GM23248 (cell line): ENCODE results near the gene TSPOAP1. TPM values are rescaled to one million over a fixed set of nuclear protein-coding genes. Genes with fewer than 3 reads are reported as not detected.

Experiments
- DNase-seq: peaks from one replicate; pipeline ENCODE4 v3.0.0-alpha.2; 2015
- H2AFZ ChIP-seq: fragments of 200-600 bp; sonication (generic); 2 replicates; pipeline ENCODE4 v1.6.1; 2016; ENCODE audit warnings: antibody characterized with exemption
- H3F3A ChIP-seq: fragments of 200-600 bp; sonication (generic); 2 replicates; pipeline ENCODE4 v1.6.1; 2016; ENCODE audit warnings: mild to moderate bottlenecking, antibody characterized with exemption, mixed run types; ENCODE audit not compliant: insufficient read depth
- H3K27ac ChIP-seq: fragments of 200-600 bp; sonication (generic); 2 replicates; pipeline ENCODE4 v1.5.1; 2016; ENCODE audit warnings: mild to moderate bottlenecking
- H3K27me3 ChIP-seq: fragments of 200-600 bp; sonication (generic); replicated peaks from 2 replicates; pipeline ENCODE4 v1.6.1; 2016; ENCODE audit warnings: mild to moderate bottlenecking; ENCODE audit not compliant: insufficient read depth
- H3K36me3 ChIP-seq: fragments of 200-600 bp; sonication (generic); 2 replicates; pipeline ENCODE4 v1.6.1; 2016; ENCODE audit warnings: low read depth, mild to moderate bottlenecking
- H3K4me1 ChIP-seq: fragments of 200-600 bp; sonication (generic); 2 replicates; pipeline ENCODE4 v1.6.1; 2016; ENCODE audit warnings: mild to moderate bottlenecking; ENCODE audit not compliant: insufficient read depth
- H3K4me2 ChIP-seq: fragments of 200-600 bp; sonication (generic); one replicate; pipeline ENCODE4 v1.6.1; 2016; ENCODE audit warnings: mild to moderate bottlenecking; ENCODE audit not compliant: unreplicated experiment
- H3K4me3 ChIP-seq: fragments of 200-600 bp; sonication (generic); 2 replicates; pipeline ENCODE4 v1.5.1; 2016; ENCODE audit warnings: mild to moderate bottlenecking
- H3K79me2 ChIP-seq: fragments of 200-600 bp; sonication (generic); 2 replicates; pipeline ENCODE4 v1.6.1; 2016; ENCODE audit warnings: mild to moderate bottlenecking; ENCODE audit not compliant: insufficient read depth
- H3K9ac ChIP-seq: fragments of 200-600 bp; sonication (generic); 2 replicates; pipeline ENCODE4 v1.6.1; 2016; ENCODE audit warnings: mild to moderate bottlenecking
- H3K9me2 ChIP-seq: fragments of 200-600 bp; sonication (generic); 2 replicates; pipeline ENCODE4 v1.6.1; 2016; ENCODE audit warnings: mixed run types, mild to moderate bottlenecking, moderate library complexity; ENCODE audit not compliant: insufficient read depth
- H3K9me3 ChIP-seq: fragments of 200-600 bp; sonication (generic); one replicate; pipeline ENCODE4 v1.6.1; 2017; ENCODE audit warnings: low read depth
- H4K20me1 ChIP-seq: fragments of 200-600 bp; sonication (generic); 2 replicates; pipeline ENCODE4 v1.6.0; 2016; ENCODE audit not compliant: insufficient read depth
- EZH2 ChIP-seq: fragments of 200-600 bp; sonication (generic); IDR thresholded peaks from 2 replicates; pipeline ENCODE4 v1.6.1; 2018; ENCODE audit warnings: antibody characterized with exemption, mild to moderate bottlenecking; ENCODE audit not compliant: insufficient read depth, poor library complexity, severe bottlenecking
- EZH2phosphoT487 ChIP-seq: fragments of 200-600 bp; sonication (generic); IDR thresholded peaks from 2 replicates; pipeline ENCODE4 v1.6.1; 2018; ENCODE audit warnings: antibody characterized with exemption, moderate library complexity, mild to moderate bottlenecking, low read depth; ENCODE audit not compliant: insufficient read depth
- WGBS, 2 experiments: methylation state at CpG; one replicate each; pipeline ENCODE4 v1.1.6; 2015 to 2017; ENCODE audit warnings: low lambda C conversion rate in 2 of 2, low coverage in 1 of 2; ENCODE audit errors: missing lambda C conversion rate in 2 of 2; 5-methylcytosine and 5-hydroxymethylcytosine counted together
- in situ Hi-C: fragments of 300-500 bp; cut with MboI; formaldehyde crosslinking; loops from 2 replicates; pipeline ENCODE4 v1.15.0; 2020
- polyA plus RNA-seq: library from polyadenylated mRNA; unstranded; fragments of >200 nt; fragmentation: Nextera tagmentation; extraction: Ambion mirVana; gene quantifications from 2 replicates; pipeline ENCODE4 v1.2.1, GENCODE V29; 2016
- total RNA-seq: library from RNA; depleted of rRNA; stranded (reverse); fragments of >200 nt; shearing (Covaris generic); gene quantifications from 2 replicates; pipeline ENCODE4 v1.2.3, GENCODE V29; 2014

The TSPOAP1 gene
- total and polyA plus RNA-seq, 2 experiments from 2014 or later, result 0.76 to 1.0 TPM

GRCh38 chr17:58284613-58285421 is 43.8 kb downstream of the TSPOAP1 start:
- 18 to 27% methylated on average over 5 to 6 of the region's 6 CpGs for WGBS, 2 experiments
- in situ Hi-C loops, result no loop called here
- peaks cover 7% of the 10 kb centered on the region for H3K27me3 ChIP-seq
- no peaks in the 10 kb centered on the region for H4K20me1 ChIP-seq
- H3K4me3 ChIP-seq, result no peak overlapping the region
- H2AFZ ChIP-seq, result no peak overlapping the region; the same call in 1 of the 2 replicates
- no peaks in the 10 kb centered on the region for H3K36me3 ChIP-seq
- H3K4me2 ChIP-seq, result no peak overlapping the region
- no peak overlapping the region for H3K9ac ChIP-seq
- H3K4me1 ChIP-seq, result no peaks in the 10 kb centered on the region
- TF ChIP-seq EZH2phosphoT487, result no peak
- no peak for TF ChIP-seq EZH2
- no peaks in the 10 kb centered on the region for H3K9me2 ChIP-seq
- no peaks in the 10 kb centered on the region for H3K9me3 ChIP-seq
- no peaks in the 10 kb centered on the region for H3K79me2 ChIP-seq
- DNase-seq, result no peak
- no peak overlapping the region for H3K27ac ChIP-seq
- no peaks in the 10 kb centered on the region for H3F3A ChIP-seq

GRCh38 chr17:58283674-58284612 is 44.7 kb downstream of the TSPOAP1 start:
- H4K20me1 ChIP-seq, result no peaks in the 10 kb centered on the region
- no peaks in the 10 kb centered on the region for H3K4me1 ChIP-seq
- no peaks in the 10 kb centered on the region for H3K79me2 ChIP-seq
- H3K36me3 ChIP-seq, result no peaks in the 10 kb centered on the region
- in situ Hi-C loops, result no loop called here
- 0 out of 2 replicates have a peak, but pooled peaks cover 7% of the 10 kb centered on the region for H3K27me3 ChIP-seq
- H2AFZ ChIP-seq, result no peak overlapping the region
- H3K9me3 ChIP-seq, result no peaks in the 10 kb centered on the region
- no peaks in the 10 kb centered on the region for H3F3A ChIP-seq
- H3K9me2 ChIP-seq, result no peaks in the 10 kb centered on the region
- WGBS, 2 experiments, result 46 to 54% methylated on average over 12 of the region's 12 CpGs
- no peak overlapping the region for H3K27ac ChIP-seq
- no peak for DNase-seq
- no peak for TF ChIP-seq EZH2phosphoT487
- no peak for TF ChIP-seq EZH2
- no peak overlapping the region for H3K4me2 ChIP-seq
- no peak overlapping the region for H3K4me3 ChIP-seq
- no peak overlapping the region for H3K9ac ChIP-seq

- Histone ChIP-seq H3K79me2 (no peaks in the 10 kb centered on the region), H3K9me2 (no peaks in the 10 kb centered on the region), H4K20me1 (no peaks in the 10 kb centered on the region), H3K4me1 (no peaks in the 10 kb centered on the region), H2AFZ (no peak overlapping the region), H3F3A (no peaks in the 10 kb centered on the region), H3K27ac (no peak overlapping the region), H3K36me3 (no peaks in the 10 kb centered on the region), H3K9ac (no peak overlapping the region), H3K27me3 (0 out of 2 replicates have a peak, but pooled peaks cover 13% of the 10 kb centered on the region), H3K4me2 (no peak overlapping the region), H3K4me3 (no peak overlapping the region), H3K9me3 (no peaks in the 10 kb centered on the region)
- DNase-seq, result no peak
- TF ChIP-seq EZH2 (no peak), EZH2phosphoT487 (no peak)
- in situ Hi-C loops, result no loop called here
- WGBS, 2 experiments, result 60 to 67% methylated on average over 5 to 6 of the region's 6 CpGs
Measured at GRCh38 chr17:58282442-58282841, 46.2 kb downstream of the TSPOAP1 start.

- H3K9me2 ChIP-seq, result no peaks in the 10 kb centered on the region
- no peaks in the 10 kb centered on the region for H4K20me1 ChIP-seq
- H3K79me2 ChIP-seq, result no peaks in the 10 kb centered on the region
- no peak overlapping the region for H2AFZ ChIP-seq
- no peak overlapping the region for H3K4me2 ChIP-seq
- H3K27ac ChIP-seq, result no peak overlapping the region
- H3K4me1 ChIP-seq, result no peaks in the 10 kb centered on the region
- no peak overlapping the region for H3K4me3 ChIP-seq
- no peaks in the 10 kb centered on the region for H3K9me3 ChIP-seq
- no peak for TF ChIP-seq EZH2
- TF ChIP-seq EZH2phosphoT487, result no peak
- H3F3A ChIP-seq, result no peaks in the 10 kb centered on the region
- 0 out of 2 replicates have a peak, but pooled peaks cover 13% of the 10 kb centered on the region for H3K27me3 ChIP-seq
- no peak for DNase-seq
- H3K36me3 ChIP-seq, result no peaks in the 10 kb centered on the region
- WGBS, 2 experiments, result 27 to 29% methylated on average over 2 of the region's 2 CpGs
- H3K9ac ChIP-seq, result no peak overlapping the region
- in situ Hi-C loops, result no loop called here
Measured at GRCh38 chr17:58281511-58282011, 47.0 kb downstream of the TSPOAP1 start.
